ENCODE results near the gene AXL. TPM values are rescaled to one million over a fixed set of nuclear protein-coding genes. Genes with fewer than 3 reads are reported as not detected.

Gene AXL
- total and polyA plus RNA-seq, 2 of the 13 experiments (the other 11 are each of a cell fraction or from before 2014, with no cell fraction given): 0.71 to 5.9 TPM

DNA sequence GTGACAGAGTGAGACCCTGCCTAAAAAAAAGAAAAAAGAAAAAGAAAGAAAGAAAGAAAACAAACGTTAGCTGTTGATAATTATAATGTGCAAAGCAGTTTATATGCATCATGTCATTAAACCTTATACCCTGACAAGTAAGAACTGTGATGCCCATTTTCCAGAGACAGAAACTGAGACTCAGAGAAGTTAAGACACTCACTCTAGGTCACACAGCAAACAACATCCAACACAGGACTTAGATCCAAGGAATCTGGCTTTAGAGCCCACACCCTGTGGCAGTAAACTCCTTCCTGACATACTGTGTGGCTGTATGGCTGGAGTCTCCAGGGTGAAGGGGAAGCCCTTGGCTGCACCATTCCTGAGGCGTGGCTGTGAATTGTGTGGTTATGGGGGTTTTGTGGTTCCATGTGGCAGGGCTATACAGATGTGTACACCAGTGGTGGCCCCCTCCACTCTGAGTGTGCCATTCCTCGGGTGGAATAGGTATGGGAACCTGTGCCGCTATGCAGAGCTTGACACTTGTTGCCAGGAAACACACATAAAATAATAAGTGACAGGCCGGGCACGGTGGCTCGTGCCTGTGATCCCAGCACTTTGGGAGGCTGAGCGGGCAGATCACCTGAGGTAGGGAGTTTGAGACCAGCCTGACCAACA lies 15.6 kb downstream of the AXL start:
- POLR2A ChIA-PET: no interaction called here
- TF ChIP-seq SRSF4 (IDR thresholded peaks at IDR 0.05; ENCODE audit: low read depth, low read length, poor library complexity, severe bottlenecking) (no peak), BHLHE40 (IDR thresholded peaks at IDR 0.05; ENCODE audit: low read length) (no peak), ZNF629 (CRISPR knock-in tag; conservative IDR thresholded peaks at IDR 0.05) (peak; percentile 75), RELA (CRISPR knock-in tag; IDR thresholded peaks at IDR 0.05) (no peak), MEF2D (CRISPR knock-in tag; IDR thresholded peaks at IDR 0.05) (no peak), ZNF768 (CRISPR knock-in tag; IDR thresholded peaks at IDR 0.05) (peak; percentile 77), HNRNPUL1 (IDR thresholded peaks at IDR 0.05; ENCODE audit: low read depth, low read length) (no peak)
- TF ChIP-seq, protein P1, sequence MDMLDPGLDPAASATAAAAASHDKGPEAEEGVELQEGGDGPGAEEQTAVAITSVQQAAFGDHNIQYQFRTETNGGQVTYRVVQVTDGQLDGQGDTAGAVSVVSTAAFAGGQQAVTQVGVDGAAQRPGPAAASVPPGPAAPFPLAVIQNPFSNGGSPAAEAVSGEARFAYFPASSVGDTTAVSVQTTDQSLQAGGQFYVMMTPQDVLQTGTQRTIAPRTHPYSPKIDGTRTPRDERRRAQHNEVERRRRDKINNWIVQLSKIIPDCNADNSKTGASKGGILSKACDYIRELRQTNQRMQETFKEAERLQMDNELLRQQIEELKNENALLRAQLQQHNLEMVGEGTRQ (IDR thresholded peaks at IDR 0.05; ENCODE audit: low read depth, low read length): no peak
- TF ChIP-seq, protein P1 (CRISPR knock-in tag; IDR thresholded peaks at IDR 0.05; ENCODE audit: borderline replicate concordance): no peak
- intact Hi-C loops (cut with micrococcal nuclease; ENCODE audit: unreplicated experiment): no loop called here
- Histone ChIP-seq H3K27me3 (ENCODE audit: control insufficient read depth in 1 of 2, insufficient read depth in 2 of 2, low read length in 2 of 2) (no peaks in the 10 kb centered on the region), H3K9me3 (ENCODE audit: low read length) (no peaks in the 10 kb centered on the region), H3K4me2 (ENCODE audit: low read depth, low read length) (no peak overlapping the region), H4K20me1 (ENCODE audit: insufficient read depth, low read length) (no peaks in the 10 kb centered on the region), H3K27ac (ENCODE audit: extremely low read length, insufficient read depth, low read length) (no peak overlapping the region), H2AFZ (ENCODE audit: low read length) (no peak overlapping the region), H3K9ac (ENCODE audit: insufficient read depth, low read depth, low read length) (no peak overlapping the region), H3K79me2 (ENCODE audit: insufficient read depth, low read length) (no peaks in the 10 kb centered on the region), H3K36me3 (replicated peaks in 1 of 2; ENCODE audit: control insufficient read depth in 1 of 2, insufficient read depth in 2 of 2, low read length in 2 of 2) (no peaks in the 10 kb centered on the region), H3K4me1 (ENCODE audit: insufficient read depth, low read length) (no peaks in the 10 kb centered on the region), H3K4me3 (replicated peaks in 1 of 3; ENCODE audit: insufficient read depth in 1 of 3, low read depth in 2 of 3, low read length in 3 of 3) (no peak overlapping the region)
- ATAC-seq: no peak
- in situ Hi-C loops (cut with HindIII; ENCODE audit: extremely low pct_ligation_motif_present, low pct_unique_long_range_greater_than_20kb): no loop called here
- no peak for DNase-seq (ENCODE audit: low spot score)
- 89% methylated on average over 8 of the region's 8 CpGs for WGBS (ENCODE audit: low lambda C conversion rate)
- CTCF ChIA-PET (ENCODE audit: low intra/inter-chr PET ratio, low total read pairs): no interaction called here
- FAIRE-seq: no peak
- no TSS peak for BruUV-seq (replicated peaks)

Measured in HepG2 (cell line).